Pancreas (tissue), 10 donors: ENCODE results near the gene DUS1L. TPM values are rescaled to one million over a fixed set of nuclear protein-coding genes. Genes with fewer than 3 reads are reported as not detected.

Experiments
- ATAC-seq, 4 donors: fragments of 200-7000 bp; cut with Tn5 transposase; one replicate each; pipeline versions ENCODE4 v1.8.0 to v1.9.1; 2020; ENCODE audit warnings: mild to moderate bottlenecking in 4 of 4, moderate library complexity in 4 of 4
- DNase-seq, 6 donors: peaks; one replicate each; pipeline ENCODE4 v3.0.0-alpha.2; 2020
- FAIRE-seq: peaks from 2 replicates; lab custom pipeline; 2012; peaks lifted over from hg19 to GRCh38; lab: Jason Lieb, UNC
- H3K27ac ChIP-seq, 4 donors: fragments of 200-600 bp; sonication (generic); 1 replicate in 3 of 4; 2 replicates in 1 of 4; pipeline versions ENCODE4 v1.5.0 to v1.8.0; 2020
- H3K27me3 ChIP-seq, 4 donors: fragments of 200-600 bp; one replicate each; pipeline ENCODE4 v1.8.0; 2021
- H3K36me3 ChIP-seq, 3 donors: fragments of 200-600 bp; sonication (generic) in 1 of 3; one replicate each; pipeline versions ENCODE4 v1.5.0 to v1.8.0; 2020 to 2021
- H3K4me1 ChIP-seq, 3 donors: fragments of 200-600 bp; one replicate each; pipeline ENCODE4 v1.8.0; 2021
- H3K4me3 ChIP-seq, 4 donors: fragments of 200-600 bp; sonication (generic) in 2 of 4; one replicate each; pipeline versions ENCODE4 v1.5.0 to v1.8.0; 2020 to 2021
- H3K9me3 ChIP-seq, 4 donors: fragments of 200-600 bp; one replicate each; pipeline ENCODE4 v1.8.0; 2021
- CTCF ChIP-seq, 4 donors: fragments of 200-600 bp; sonication (generic) in 3 of 4; IDR thresholded peaks; one replicate each; pipeline versions ENCODE4 v1.5.0 to v1.8.0; 2021; ENCODE audit warnings: antibody characterized with exemption in 4 of 4
- WGBS, 2 donors: extraction: QIAGEN DNeasy Blood & Tissue Kit; methylation state at CpG; one replicate each; pipeline ENCODE4 v1.1.7; 2013; 5-methylcytosine and 5-hydroxymethylcytosine counted together
- intact Hi-C, 3 donors: fragments of 100-400 bp; cut with DNase I; formaldehyde crosslinking; loops; one replicate each; pipeline versions ENCODE4 v1.11.1 to v1.14.2; 2022
- polyA plus RNA-seq, 2 donors: library from polyadenylated mRNA; stranded (reverse); fragments of 200-250 nt; gene quantifications; one replicate each; pipeline ENCODE4 v1.2.3, GENCODE V29; 2013
- total RNA-seq, 6 donors: library from RNA; stranded (reverse); fragmentation: NEBNext Ultra II Directional in 4 of 6; extraction: Animal tissue kit (Norgen Biotek cat#: 25700) in 4 of 6; gene quantifications; one replicate each; pipeline versions ENCODE4 v1.2.1 to v1.2.4, GENCODE V29; 2021 to 2023
- donor health status: healthy with polysubstance abuse.
- donor health status: DM: no; HTN: no; CAD: no; lungs with moderate emphysema.
- donor health status: DM: no; HTN: no; CAD: no.
- donor health status: control.
- donor health status: control.
- donor health status: Bipolar disorder and iron deficiency.
- donor health status: DM: yes; HTN: yes; CAD: no.
- donor health status: DM: no; HTN: no; CAD: no.
- donor health status: DM: no; HTN: no; CAD: no.
- donor health status: DM: yes; HTN: yes; CAD: no.

Gene DUS1L
- total and polyA plus RNA-seq, 8 donors, result 56.0 to 186 (median 72.8) TPM

- DNase-seq (peak in 2 of 6 donors; percentile 15 to 26), ATAC-seq (no peak), FAIRE-seq (no peak)
- Histone ChIP-seq H3K4me3 (no peak overlapping the region), H3K27me3 (no peaks in the 10 kb centered on the region), H3K27ac (no peak overlapping the region), H3K36me3 (peaks cover 0 to 32% (median 8%) of the 10 kb centered on the region in 3 donors), H3K9me3 (no peaks in the 10 kb centered on the region), H3K4me1 (peaks cover 0 to 11% (median 0%) of the 10 kb centered on the region in 3 donors)
- TF ChIP-seq CTCF (IDR thresholded peaks at IDR 0.05), result no peak
- WGBS, 2 donors, result 88 to 89% methylated on average over 26 of the region's 26 CpGs
- intact Hi-C loops, result no loop called here
Measured at GRCh38 chr17:82055023-82055964, 10.3 kb downstream of the DUS1L start.

DNA sequence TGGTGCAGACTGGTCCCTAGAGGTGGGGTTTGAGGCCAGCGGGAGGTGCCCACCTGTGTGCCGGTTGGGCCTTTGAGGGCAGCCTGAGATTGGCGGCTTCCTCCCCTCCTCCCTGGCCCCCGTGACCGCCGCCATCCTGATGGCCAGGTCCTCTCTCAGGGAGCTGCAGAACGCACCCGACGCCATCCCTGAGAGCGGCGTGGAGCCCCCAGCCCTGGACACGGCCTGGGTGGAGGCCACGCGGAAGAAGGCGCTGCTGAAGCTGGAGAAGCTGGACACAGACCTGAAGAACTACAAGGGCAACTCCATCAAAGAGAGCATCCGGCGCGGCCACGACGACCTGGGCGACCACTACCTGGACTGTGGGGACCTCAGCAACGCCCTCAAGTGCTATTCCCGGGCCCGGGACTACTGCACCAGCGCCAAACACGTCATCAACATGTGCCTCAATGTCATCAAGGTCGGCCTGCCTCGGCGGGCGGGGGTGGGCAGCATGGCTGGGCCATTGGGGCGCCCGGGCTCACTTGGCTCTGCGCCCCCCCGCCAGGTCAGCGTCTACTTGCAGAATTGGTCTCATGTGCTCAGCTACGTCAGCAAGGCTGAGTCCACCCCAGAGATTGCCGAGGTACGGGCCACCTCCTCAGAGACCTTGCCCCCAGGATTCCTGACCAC lies 11.1 kb downstream of the DUS1L start:
- Histone ChIP-seq H3K9me3 (no peaks in the 10 kb centered on the region), H3K27ac (no peak overlapping the region), H3K27me3 (no peaks in the 10 kb centered on the region), H3K36me3 (peaks cover 0 to 26% (median 8%) of the 10 kb centered on the region in 3 donors), H3K4me3 (no peak overlapping the region), H3K4me1 (peaks cover 0 to 11% (median 0%) of the 10 kb centered on the region in 3 donors)
- FAIRE-seq (no peak), DNase-seq (peak in 4 of 6 donors; percentile 5 to 62 (median 26)), ATAC-seq (no peak)
- intact Hi-C loops, result no loop called here
- TF ChIP-seq CTCF (IDR thresholded peaks at IDR 0.05), result no peak
- WGBS, 2 donors, result 86 to 88% methylated on average over 34 to 38 of the region's 38 CpGs

GRCh38 chr17:82053556-82054263 lies 11.9 kb downstream of the DUS1L start:
- no peak for TF ChIP-seq CTCF (IDR thresholded peaks at IDR 0.05)
- Histone ChIP-seq H3K36me3 (peaks cover 0 to 24% (median 8%) of the 10 kb centered on the region in 3 donors), H3K4me3 (no peak overlapping the region), H3K27ac (no peak overlapping the region), H3K27me3 (no peaks in the 10 kb centered on the region), H3K4me1 (peaks cover 0 to 11% (median 0%) of the 10 kb centered on the region in 3 donors), H3K9me3 (no peaks in the 10 kb centered on the region)
- ATAC-seq (no peak), DNase-seq (peak in 3 of 6 donors; percentile 16 to 77 (median 34)), FAIRE-seq (no peak)
- 92 to 94% methylated on average over 26 to 28 of the region's 28 CpGs for WGBS, 2 donors
- intact Hi-C loops, result no loop called here

GRCh38 chr17:82053130-82053529 lies 12.5 kb downstream of the DUS1L start:
- 69 to 78% methylated on average over 17 to 19 of the region's 19 CpGs for WGBS, 2 donors
- FAIRE-seq (no peak), ATAC-seq (no peak), DNase-seq (peak in 3 of 6 donors; percentile 22 to 57 (median 27))
- no peaks in the 10 kb centered on the region for H3K9me3 ChIP-seq
- H3K4me3 ChIP-seq, result peak overlapping the region in 2 of 4 donors; percentile 68 to 92
- peaks cover 0 to 11% (median 0%) of the 10 kb centered on the region in 3 donors for H3K4me1 ChIP-seq
- H3K27me3 ChIP-seq, result no peaks in the 10 kb centered on the region
- no peak overlapping the region for H3K27ac ChIP-seq
- intact Hi-C loops, result no loop called here
- peaks cover 0 to 20% (median 8%) of the 10 kb centered on the region in 3 donors for H3K36me3 ChIP-seq
- TF ChIP-seq CTCF (IDR thresholded peaks at IDR 0.05), result no peak
